Transverse colon (tissue), 4 donors: ENCODE results near the gene TSPAN9. TPM values are rescaled to one million over a fixed set of nuclear protein-coding genes. Genes with fewer than 3 reads are reported as not detected.

Source experiments
- DNase-seq: peaks from one replicate; pipeline ENCODE4 v3.0.0-alpha.2; 2019
- H3K27ac ChIP-seq, 4 donors: fragments of 200-600 bp; sonication (generic); 2 replicates each; pipeline ENCODE4 v1.5.1; 2016 to 2018; ENCODE audit warnings: inconsistent platforms in 4 of 4
- H3K27me3 ChIP-seq: fragments of 200-600 bp; sonication (generic); 2 replicates; pipeline ENCODE4 v1.5.1; 2017; ENCODE audit warnings: inconsistent platforms
- H3K36me3 ChIP-seq, 4 donors: fragments of 200-600 bp; sonication (generic); 2 replicates each; pipeline ENCODE4 v1.5.1; 2017 to 2019; ENCODE audit warnings: inconsistent platforms in 4 of 4
- H3K4me1 ChIP-seq, 4 donors: fragments of 200-600 bp; sonication (generic); 2 replicates each; pipeline ENCODE4 v1.5.1; 2017 to 2020; ENCODE audit warnings: inconsistent platforms in 4 of 4
- H3K4me3 ChIP-seq, 4 donors: fragments of 200-600 bp; sonication (generic); 1 replicate in 1 of 4; 2 replicates in 3 of 4; pipeline versions ENCODE4 v1.5.1 to v1.6.1; 2017 to 2019; ENCODE audit warnings: inconsistent platforms in 4 of 4
- H3K9me3 ChIP-seq, 2 donors: fragments of 200-600 bp; sonication (generic); 2 replicates each; pipeline ENCODE4 v1.5.1; 2017 to 2019; ENCODE audit warnings: inconsistent platforms in 2 of 2
- EP300 ChIP-seq: sonication (generic); formaldehyde crosslinking; IDR thresholded peaks from one replicate; pipeline ENCODE4 v1.6.1; 2017; ENCODE audit warnings: antibody characterized with exemption, low read depth
- POLR2A ChIP-seq: fragments of 450-650 bp; IDR thresholded peaks from one replicate; pipeline ENCODE4 v1.6.1; 2016; ENCODE audit warnings: antibody characterized with exemption, mild to moderate bottlenecking, moderate library complexity
- POLR2AphosphoS5 ChIP-seq, 3 donors: sonication (generic); formaldehyde crosslinking; IDR thresholded peaks; one replicate each; pipeline ENCODE4 v1.6.1; 2016; ENCODE audit warnings: antibody characterized with exemption in 3 of 3
- WGBS, 2 donors: methylation state at CpG; one replicate each; pipeline ENCODE4 v1.1.5; 2018; ENCODE audit warnings: low coverage in 1 of 2; 5-methylcytosine and 5-hydroxymethylcytosine counted together
- in situ Hi-C, 4 donors: fragments of 200-750 bp; cut with MboI; loops; one replicate each; pipeline versions ENCODE4 v1.15.0 to v1.15.1; 2017; ENCODE audit warnings: low sequenced_read_pairs in 3 of 4, low pct_ligation_motif_present in 1 of 4, low pct_unique_long_range_greater_than_20kb in 1 of 4
- intact Hi-C: fragments of 100-400 bp; cut with DNase I; formaldehyde crosslinking; loops from one replicate; pipeline ENCODE4 v1.15.1; 2023; ENCODE audit warnings: low total_unique reads
- total RNA-seq, 4 donors: library from RNA; depleted of rRNA; stranded (reverse); fragments of >200 nt; gene quantifications; one replicate each; pipeline ENCODE4 v1.1.0, GENCODE V29; 2016
- TF ChIP-seq, protein P1 (sequence below), 5 experiments: fragments of 200-600 bp in 3 of 5; fragments of 450-650 bp in 2 of 5; sonication (generic) in 3 of 5; IDR thresholded peaks; 1 replicate in 2 of 5; 2 replicates in 3 of 5; pipeline ENCODE4 v1.5.1; 2016 to 2017; ENCODE audit warnings: antibody characterized with exemption in 5 of 5, inconsistent platforms in 3 of 5, mild to moderate bottlenecking in 2 of 5, moderate library complexity in 1 of 5

TSPAN9 gene
- total RNA-seq, 4 donors from 2014 or later: 4.2 to 9.3 (median 6.1) TPM

DNA sequence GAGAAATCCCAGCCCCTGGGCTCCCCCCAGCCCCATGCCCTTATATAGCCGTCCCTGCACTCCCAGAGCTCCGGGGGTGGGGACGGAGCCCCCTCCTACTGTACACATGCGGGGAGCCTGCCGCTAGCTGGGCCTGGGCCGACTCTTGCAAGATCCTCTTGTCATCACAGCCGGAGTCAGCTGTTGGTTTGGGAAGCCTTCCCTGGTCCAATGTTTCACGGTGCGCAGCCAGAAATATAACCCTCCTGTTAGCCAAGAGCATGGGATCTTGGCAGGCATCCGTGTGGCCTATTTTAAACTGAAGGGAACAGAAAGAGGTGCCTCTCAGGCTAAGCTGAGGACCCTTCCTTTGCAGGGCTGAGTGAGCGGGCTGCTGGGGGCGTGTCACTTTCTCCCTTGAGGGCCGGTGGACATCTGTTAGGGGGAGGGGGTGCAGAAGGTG lies 175.3 kb downstream of the TSPAN9 start:
- TF ChIP-seq POLR2A: no peak
- TF ChIP-seq POLR2AphosphoS5 (IDR thresholded peaks at IDR 0.05): peak; percentile 52 to 79 (median 79)
- DNase-seq: peak; percentile 72
- Histone ChIP-seq H3K36me3 (no peaks in the 10 kb centered on the region), H3K4me1 (peaks cover 5 to 19% (median 15%) of the 10 kb centered on the region in 4 donors), H3K27me3 (no peaks in the 10 kb centered on the region), H3K4me3 (no peak overlapping the region), H3K27ac (peak overlapping the region; percentile 29 to 79 (median 61)), H3K9me3 (no peaks in the 10 kb centered on the region)
- in situ Hi-C loops: loop anchor here in 2 of 4 donors (10.0 to 25.0 kb wide), 2 partner anchors 115 to 118 kb away; no protein-coding TSS in a partner anchor
- 55% methylated on average over 9 of the region's 13 CpGs; no CpG with 5 or more reads in 1 of the 2 donors for WGBS, 2 donors
- intact Hi-C loops: no loop called here

GRCh38 chr12:3253682-3254275 lies 176.6 kb downstream of the TSPAN9 start:
- intact Hi-C loops: no loop called here
- H3K27me3 ChIP-seq: no peaks in the 10 kb centered on the region
- H3K4me3 ChIP-seq: no peak overlapping the region
- peaks cover 5 to 19% (median 15%) of the 10 kb centered on the region in 4 donors for H3K4me1 ChIP-seq
- no peak for DNase-seq
- H3K9me3 ChIP-seq: no peaks in the 10 kb centered on the region
- peak overlapping the region in 1 of 4 donors; percentile 79 for H3K27ac ChIP-seq
- in situ Hi-C loops: loop anchor here in 2 of 4 donors (10.0 to 25.0 kb wide), 2 partner anchors 116 to 119 kb away; no protein-coding TSS in a partner anchor
- H3K36me3 ChIP-seq: no peaks in the 10 kb centered on the region
- no peak for TF ChIP-seq POLR2AphosphoS5 (IDR thresholded peaks at IDR 0.05)
- TF ChIP-seq, protein P1, sequence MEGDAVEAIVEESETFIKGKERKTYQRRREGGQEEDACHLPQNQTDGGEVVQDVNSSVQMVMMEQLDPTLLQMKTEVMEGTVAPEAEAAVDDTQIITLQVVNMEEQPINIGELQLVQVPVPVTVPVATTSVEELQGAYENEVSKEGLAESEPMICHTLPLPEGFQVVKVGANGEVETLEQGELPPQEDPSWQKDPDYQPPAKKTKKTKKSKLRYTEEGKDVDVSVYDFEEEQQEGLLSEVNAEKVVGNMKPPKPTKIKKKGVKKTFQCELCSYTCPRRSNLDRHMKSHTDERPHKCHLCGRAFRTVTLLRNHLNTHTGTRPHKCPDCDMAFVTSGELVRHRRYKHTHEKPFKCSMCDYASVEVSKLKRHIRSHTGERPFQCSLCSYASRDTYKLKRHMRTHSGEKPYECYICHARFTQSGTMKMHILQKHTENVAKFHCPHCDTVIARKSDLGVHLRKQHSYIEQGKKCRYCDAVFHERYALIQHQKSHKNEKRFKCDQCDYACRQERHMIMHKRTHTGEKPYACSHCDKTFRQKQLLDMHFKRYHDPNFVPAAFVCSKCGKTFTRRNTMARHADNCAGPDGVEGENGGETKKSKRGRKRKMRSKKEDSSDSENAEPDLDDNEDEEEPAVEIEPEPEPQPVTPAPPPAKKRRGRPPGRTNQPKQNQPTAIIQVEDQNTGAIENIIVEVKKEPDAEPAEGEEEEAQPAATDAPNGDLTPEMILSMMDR (IDR thresholded peaks at IDR 0.05): no peak
- WGBS, 2 donors: 81% methylated on average over 7 of the region's 7 CpGs; no CpG with 5 or more reads in 1 of the 2 donors

- 93% methylated on average over 12 of the region's 12 CpGs; no CpG with 5 or more reads in 1 of the 2 donors for WGBS, 2 donors
- intact Hi-C loops: no loop called here
- Histone ChIP-seq H3K36me3 (no peaks in the 10 kb centered on the region), H3K4me3 (no peak overlapping the region), H3K27me3 (no peaks in the 10 kb centered on the region), H3K4me1 (peaks cover 5 to 19% (median 15%) of the 10 kb centered on the region in 4 donors), H3K9me3 (no peaks in the 10 kb centered on the region), H3K27ac (no peak overlapping the region)
- in situ Hi-C loops: loop anchor here in 2 of 4 donors (10.0 to 25.0 kb wide), 2 partner anchors 118 to 120 kb away; no protein-coding TSS in a partner anchor
- TF ChIP-seq, protein P1 (IDR thresholded peaks at IDR 0.05): no peak
- no peak for TF ChIP-seq EP300
- TF ChIP-seq POLR2AphosphoS5 (IDR thresholded peaks at IDR 0.05): no peak
- no peak for TF ChIP-seq POLR2A
- DNase-seq: no peak
These were observed 177.9 kb downstream of the TSPAN9 start for GRCh38 chr12:3255057-3255456.

DNA sequence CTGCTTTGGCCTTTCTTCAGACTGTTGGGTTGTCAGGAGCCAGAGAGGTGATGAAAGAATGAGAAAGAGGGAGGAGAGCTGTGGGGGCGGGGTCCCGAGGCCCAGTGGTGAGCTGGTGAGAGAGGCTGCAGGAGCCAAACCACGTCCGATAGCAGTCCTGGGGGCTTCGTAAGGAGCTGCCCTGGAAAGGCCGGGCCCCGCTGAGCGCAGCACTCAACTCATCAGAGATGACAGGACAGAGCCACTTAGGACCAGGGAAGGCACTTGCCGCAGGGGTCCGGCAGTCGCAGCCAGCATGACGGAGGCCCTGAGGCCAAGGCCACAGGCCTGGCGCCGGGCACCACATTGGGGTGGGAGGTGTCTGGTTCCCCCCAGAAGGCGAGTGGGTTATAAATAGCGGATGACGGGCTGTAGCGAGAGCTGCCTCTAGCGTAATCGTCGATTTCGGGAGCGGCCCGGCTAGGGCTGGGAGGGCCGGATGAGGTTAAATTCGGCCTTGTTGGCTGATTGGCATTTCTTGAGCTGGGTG lies 179.0 kb downstream of the TSPAN9 start:
- no peak overlapping the region for H3K4me3 ChIP-seq
- in situ Hi-C loops: loop anchor here in 2 of 4 donors (10.0 to 25.0 kb wide), 2 partner anchors 119 to 121 kb away; no protein-coding TSS in a partner anchor
- no peak for DNase-seq
- no peaks in the 10 kb centered on the region for H3K9me3 ChIP-seq
- no peak overlapping the region for H3K27ac ChIP-seq
- no peaks in the 10 kb centered on the region for H3K27me3 ChIP-seq
- 93% methylated on average over 26 of the region's 26 CpGs; no CpG with 5 or more reads in 1 of the 2 donors for WGBS, 2 donors
- intact Hi-C loops: no loop called here
- H3K36me3 ChIP-seq: no peaks in the 10 kb centered on the region
- H3K4me1 ChIP-seq: peaks cover 5 to 19% (median 15%) of the 10 kb centered on the region in 4 donors
- TF ChIP-seq, protein P1 (IDR thresholded peaks at IDR 0.05): no peak
- no peak for TF ChIP-seq EP300
- TF ChIP-seq POLR2A: no peak
- no peak for TF ChIP-seq POLR2AphosphoS5 (IDR thresholded peaks at IDR 0.05)
